ENCODE results near the gene KCNQ1.

- TF ChIP-seq CTCF (IDR thresholded peaks at IDR 0.05) (no peak), POLR2A (IDR thresholded peaks at IDR 0.05) (no peak), POLR2AphosphoS5 (IDR thresholded peaks at IDR 0.05) (peak in 1 of 3 donors; percentile 5)
These were observed 366.6 kb downstream of the KCNQ1 start for GRCh38 chr11:2811206-2812091.
